K562 (cell line): ENCODE results near the gene SYT14. TPM values are rescaled to one million over a fixed set of nuclear protein-coding genes. Genes with fewer than 3 reads are reported as not detected.
"Not testable (repeated sequence)": the region's sequence is repeated elsewhere in the genome, so short reads cannot be mapped to it uniquely, and the experiment has no call there.

Experiments used
- ATAC-seq: fragments of 200-7000 bp; cut with Tn5 transposase; 3 replicates; pipeline ENCODE4 v1.9.1; 2020; ENCODE audit warnings: moderate library complexity
- BruUV-seq: library from RNA; stranded (reverse); fragments of 400-500 nt; replicated peaks from 2 replicates; lab custom pipeline; 2021; lab: Mats Ljungman, UMichigan
- CTCF ChIA-PET: fragments of 300-600 bp; formaldehyde crosslinking; extraction: SDS; loops from one replicate; lab custom pipeline; 2021; ENCODE audit warnings: low intra/inter-chr PET ratio; lab: Yijun Ruan, JAX
- POLR2A ChIA-PET: fragments of 300-600, 350-650 bp; sonication (Branson Sonifier 250); formaldehyde crosslinking; extraction: SDS; loops from one replicate; lab custom pipeline; 2021; ENCODE audit warnings: antibody characterized with exemption, inconsistent platforms; lab: Yijun Ruan, JAX
- DNase-seq, 4 experiments: peaks; one replicate each; pipeline versions ENCODE4 v3.0.0 to v3.0.0-alpha.2; 2011 to 2018; ENCODE audit warnings: low spot score in 3 of 4, mixed read lengths in 3 of 4; ENCODE audit errors: extremely low read depth in 1 of 4
- FAIRE-seq: peaks from 2 replicates; lab custom pipeline; 2011; peaks lifted over from hg19 to GRCh38; lab: Jason Lieb, UNC
- H2AFZ ChIP-seq: 2 replicates; pipeline ENCODE4 v1.6.0; 2011; ENCODE audit warnings: low read depth, low read length, control low read depth, inconsistent platforms
- H3K27ac ChIP-seq: fragments of 200-600 bp; 3 replicates; pipeline ENCODE4 v1.8.0; 2011; ENCODE audit warnings: low read depth, mild to moderate bottlenecking, control low read depth, inconsistent platforms, low read length, moderate library complexity, mixed read lengths; ENCODE audit errors: extremely low read depth
- H3K27me3 ChIP-seq, 2 experiments: fragments of 300-600 bp in 1 of 2; 2 replicates in 1 of 2; 3 replicates in 1 of 2; pipeline versions ENCODE4 v1.6.0 to v1.8.0; 2011; ENCODE audit warnings: inconsistent platforms in 2 of 2, low read length in 2 of 2, mild to moderate bottlenecking in 1 of 2, mixed read lengths in 1 of 2, moderate library complexity in 1 of 2; ENCODE audit not compliant: control insufficient read depth in 2 of 2, insufficient read depth in 2 of 2
- H3K36me3 ChIP-seq: fragments of 300-600 bp; 3 replicates; pipeline ENCODE4 v1.8.0; 2011; ENCODE audit warnings: mild to moderate bottlenecking, low read length, inconsistent platforms; ENCODE audit not compliant: control insufficient read depth, insufficient read depth
- H3K4me1 ChIP-seq, 2 experiments: fragments of 200-600 bp in 1 of 2; replicated peaks in 1 of 2; 2 replicates in 1 of 2; 3 replicates in 1 of 2; pipeline versions ENCODE4 v1.5.1 to v1.8.0; 2011; ENCODE audit warnings: inconsistent platforms in 2 of 2, low read length in 2 of 2, mild to moderate bottlenecking in 1 of 2, mixed read lengths in 1 of 2, moderate library complexity in 1 of 2; ENCODE audit not compliant: control insufficient read depth in 2 of 2, insufficient read depth in 2 of 2
- H3K4me2 ChIP-seq: 2 replicates; pipeline ENCODE4 v1.6.1; 2011; ENCODE audit warnings: low read length, control low read depth, inconsistent platforms, mixed read lengths; ENCODE audit not compliant: insufficient read depth
- H3K4me3 ChIP-seq: fragments of 200-600 bp; sonication (generic), shearing (Covaris generic); 2 replicates; pipeline ENCODE4 v1.5.1; 2016; ENCODE audit warnings: control low read depth, inconsistent platforms
- H3K79me2 ChIP-seq: fragments of 200-600 bp; 3 replicates; pipeline ENCODE4 v1.8.0; 2011; ENCODE audit warnings: low read length, inconsistent platforms; ENCODE audit not compliant: control insufficient read depth, insufficient read depth
- H3K9ac ChIP-seq, 2 experiments: 2 replicates each; pipeline versions ENCODE4 v1.6.0 to v1.6.1; 2011; ENCODE audit warnings: low read depth in 2 of 2, low read length in 2 of 2, control low read depth in 1 of 2, inconsistent platforms in 1 of 2, mild to moderate bottlenecking in 1 of 2, mixed read lengths in 1 of 2; ENCODE audit not compliant: insufficient read depth in 1 of 2
- H3K9me1 ChIP-seq: one replicate; pipeline ENCODE4 v1.6.0; 2011; ENCODE audit warnings: inconsistent platforms, mild to moderate bottlenecking, low read length, moderate library complexity; ENCODE audit not compliant: control insufficient read depth, insufficient read depth
- H3K9me3 ChIP-seq: replicated peaks from 2 replicates; pipeline ENCODE4 v1.5.1; 2011; ENCODE audit warnings: low read depth, low read length, inconsistent platforms; ENCODE audit not compliant: control insufficient read depth, insufficient read depth
- H4K20me1 ChIP-seq: replicated peaks from 2 replicates; pipeline ENCODE4 v1.6.1; 2011; ENCODE audit warnings: low read length, inconsistent platforms, mixed read lengths; ENCODE audit not compliant: control insufficient read depth, insufficient read depth
- C11orf30 ChIP-seq: fragments of 450-650 bp; IDR thresholded peaks from 2 replicates; pipeline ENCODE4 v1.6.1; 2016; ENCODE audit warnings: low read depth, mild to moderate bottlenecking
- GTF2A2 ChIP-seq: IDR thresholded peaks from 2 replicates; pipeline ENCODE4 v1.6.1; 2016; ENCODE audit warnings: mild to moderate bottlenecking, missing genetic modification characterization, missing compliant biosample characterization
- MAFF ChIP-seq: IDR thresholded peaks from 2 replicates; pipeline ENCODE4 v1.6.1; 2012; ENCODE audit warnings: low read length, improper control_type of control experiment
- MAFG ChIP-seq: fragments of 450-650 bp; conservative IDR thresholded peaks from 2 replicates; pipeline ENCODE4 v1.6.1; 2016; ENCODE audit warnings: missing genetic modification characterization, missing compliant biosample characterization
- MAFK ChIP-seq: IDR thresholded peaks from 2 replicates; pipeline ENCODE4 v1.6.1; 2011; ENCODE audit warnings: low read length, improper control_type of control experiment
- MEIS2 ChIP-seq: fragments of 450-650 bp; IDR thresholded peaks from 2 replicates; pipeline ENCODE4 v1.6.1; 2014; ENCODE audit warnings: mild to moderate bottlenecking; ENCODE audit not compliant: partially characterized antibody
- MTA3 ChIP-seq: fragments of 450-650 bp; formaldehyde crosslinking; IDR thresholded peaks from 2 replicates; pipeline ENCODE4 v1.6.1; 2017; ENCODE audit warnings: mild to moderate bottlenecking, borderline replicate concordance
- NFYB ChIP-seq: IDR thresholded peaks from 2 replicates; pipeline ENCODE4 v1.6.1; 2011; ENCODE audit warnings: mild to moderate bottlenecking, moderate library complexity; ENCODE audit not compliant: insufficient read length; ENCODE audit errors: extremely low read depth
- PKNOX1 ChIP-seq: fragments of 450-650 bp; IDR thresholded peaks from 2 replicates; pipeline ENCODE4 v1.6.1; 2016
- POLR2H ChIP-seq: IDR thresholded peaks from 2 replicates; pipeline ENCODE4 v1.6.1; 2016; ENCODE audit warnings: missing genetic modification characterization, low read depth, mild to moderate bottlenecking, control low read depth, missing compliant biosample characterization, moderate library complexity
- RBFOX2 ChIP-seq: fragments of 200-400 bp; formaldehyde crosslinking; IDR thresholded peaks from 2 replicates; pipeline ENCODE4 v1.6.1; 2017; ENCODE audit warnings: low read depth, mild to moderate bottlenecking, low read length, moderate library complexity
- ZNF316 ChIP-seq: fragments of 450-650 bp; IDR thresholded peaks from 2 replicates; pipeline ENCODE4 v1.6.1; 2016
- WGBS: fragments of 100-300 bp; shearing (Covaris generic); methylation state at CpG from one replicate; pipeline ENCODE4 v1.1.6; 2016; ENCODE audit warnings: low coverage, mixed read lengths; ENCODE audit not compliant: insufficient coverage; ENCODE audit errors: missing lambda C conversion rate; 5-methylcytosine and 5-hydroxymethylcytosine counted together
- in situ Hi-C: fragments of 300-500 bp; cut with MboI; formaldehyde crosslinking; loops from 4 replicates; pipeline ENCODE4 v1.15.0; 2018; ENCODE audit warnings: inconsistent platforms, mixed read lengths
- intact Hi-C: fragments of 100-400 bp; cut with micrococcal nuclease; formaldehyde crosslinking; loops from 2 replicates; pipeline ENCODE4 v1.14.2; 2022
- polyA plus RNA-seq, 8 experiments: library from polyadenylated mRNA; depleted of rRNA in 4 of 8; stranded (reverse) in 5 of 8; unstranded in 3 of 8; fragments of >200 nt; fragmentation: Nextera tagmentation in 2 of 8; fragmentation: Illumina TruSeq in 1 of 8; extraction: Ambion mirVana in 2 of 8; extraction: Trizol in 1 of 8; gene quantifications; 2 replicates each; pipeline versions ENCODE4 v1.2.1 to v1.2.3, GENCODE V29; 2011 to 2014; ENCODE audit warnings: inconsistent platforms in 1 of 8, missing spikeins in 1 of 8
- total RNA-seq, 7 experiments: library from RNA; depleted of rRNA in 6 of 7; stranded (reverse); fragments of >200 nt in 6 of 7; fragmentation: Illumina TruSeq in 2 of 7; extraction: Trizol in 2 of 7; gene quantifications; 2 replicates each; pipeline versions ENCODE4 v1.2.1 to v1.2.3, GENCODE V29; 2011 to 2021; ENCODE audit warnings: low replicate concordance in 1 of 7

Gene SYT14
- total and polyA plus RNA-seq, 9 of the 15 experiments (the other 6 are each of a cell fraction or from before 2014, with no cell fraction given), result 0.01 to 0.04 TPM; not detected in 7

- H3K36me3 ChIP-seq, H3K9me1 ChIP-seq, H3K9me3 ChIP-seq, BruUV-seq, H3K9ac ChIP-seq, CTCF ChIA-PET, H3K27ac ChIP-seq, intact Hi-C loops, H3K79me2 ChIP-seq, H3K4me1 ChIP-seq, H3K4me3 ChIP-seq, H4K20me1 ChIP-seq, in situ Hi-C loops: not testable (repeated sequence)
- FAIRE-seq (peak; percentile 63), ATAC-seq (peak; percentile 45), DNase-seq (peak in 1 of 4 experiments; percentile 37)
- POLR2A ChIA-PET, result interaction anchor here (0.6 to 1.4 kb wide), 5 partner anchors 9 to 386 kb away, joined by 3 to 9 read pairs (median 4); no protein-coding TSS in a partner anchor
- Histone ChIP-seq H2AFZ (peak overlapping the region; percentile 69), H3K4me2 (peak overlapping the region; percentile 60), H3K27me3 (peaks cover 4 to 18% of the 10 kb centered on the region in 2 experiments; a peak in 2 of 5 replicates)
- TF ChIP-seq MAFK, result peak; percentile 41; the same call in 1 of the 2 replicates
- TF ChIP-seq MTA3, result peak; percentile 59; the same call in 1 of the 2 replicates
- peak; percentile 89 for TF ChIP-seq C11orf30
- TF ChIP-seq RBFOX2, result 0 out of 2 replicates have a peak, but pooled peaks have one; percentile 16
- peak; percentile 65 for TF ChIP-seq MEIS2
- TF ChIP-seq ZNF316, result peak; percentile 94
- TF ChIP-seq MAFF, result peak; percentile 41; the same call in 1 of the 2 replicates
- peak; percentile 59 for TF ChIP-seq NFYB
- peak; percentile 78 for TF ChIP-seq POLR2H
- peak; percentile 45; the same call in 1 of the 2 replicates for TF ChIP-seq GTF2A2
- peak; percentile 59 for TF ChIP-seq PKNOX1
- peak; percentile 88 for TF ChIP-seq MAFG
- WGBS, result 27% methylated on average over 25 of the region's 31 CpGs
Measured at GRCh38 chr1:209888291-209889076, 49.5 kb upstream of the SYT14 start.
